Left lung (tissue), 14 donors: Measurements from ENCODE around the gene IGSF9. TPM values are rescaled to one million over a fixed set of nuclear protein-coding genes. Genes with fewer than 3 reads are reported as not detected.

Experiments
- ATAC-seq: fragments of 200-7000 bp; cut with Tn5 transposase; one replicate; pipeline ENCODE4 v1.9.1; 2020; ENCODE audit warnings: moderate library complexity
- DNase-seq, 4 donors: peaks; one replicate each; pipeline ENCODE4 v3.0.0-alpha.2; 2013 to 2020
- H3K27ac ChIP-seq, 2 donors: fragments of 200-600 bp; sonication (generic) in 1 of 2; one replicate each; pipeline versions ENCODE4 v1.5.0 to v1.8.0; 2020 to 2021
- H3K27me3 ChIP-seq, 2 donors: fragments of 200-600 bp; sonication (generic) in 1 of 2; one replicate each; pipeline versions ENCODE4 v1.5.0 to v1.8.0; 2020 to 2021
- H3K36me3 ChIP-seq, 2 donors: fragments of 200-600 bp; sonication (generic) in 1 of 2; one replicate each; pipeline versions ENCODE4 v1.5.0 to v1.8.0; 2020 to 2021
- H3K4me1 ChIP-seq, 2 donors: fragments of 200-600 bp; one replicate each; pipeline ENCODE4 v1.8.0; 2021
- H3K4me3 ChIP-seq, 2 donors: fragments of 200-600 bp; sonication (generic) in 1 of 2; one replicate each; pipeline versions ENCODE4 v1.5.0 to v1.8.0; 2020 to 2021; ENCODE audit warnings: mild to moderate bottlenecking in 1 of 2
- H3K9me3 ChIP-seq, 2 donors: fragments of 200-600 bp; sonication (generic) in 1 of 2; one replicate each; pipeline versions ENCODE4 v1.5.0 to v1.8.0; 2020 to 2021
- CTCF ChIP-seq, 2 donors: fragments of 200-600 bp; sonication (generic) in 1 of 2; IDR thresholded peaks; one replicate each; pipeline versions ENCODE4 v1.5.0 to v1.8.0; 2021; ENCODE audit warnings: antibody characterized with exemption in 2 of 2
- intact Hi-C, 2 donors: fragments of 100-400 bp; cut with DNase I; formaldehyde crosslinking; loops; one replicate each; pipeline versions ENCODE4 v1.11.2 to v1.14.2; 2022
- long read RNA-seq, 12 donors: library from polyadenylated mRNA in 2 of 12; unstranded in 2 of 12; transcript quantifications; one replicate each; pipeline ENCODE4 v2.0.0 and lab custom pipeline, GENCODE V29; 2019 to 2026
- polyA plus RNA-seq, 6 donors: library from polyadenylated mRNA; unstranded; fragments of 120-200 nt; gene quantifications; one replicate each; pipeline ENCODE4 v1.2.1, GENCODE V29; 2013; ENCODE audit not compliant: insufficient read length in 6 of 6
- total RNA-seq, 2 donors: library from RNA; stranded (reverse); fragmentation: NEBNext Ultra II Directional; extraction: Animal tissue kit (Norgen Biotek cat#: 25700); gene quantifications; one replicate each; pipeline ENCODE4 v1.2.1, GENCODE V29; 2021
- donor health status: DM: no; HTN: yes; CAD: no.
- donor health status: DM: no; HTN: no; CAD: no.

The IGSF9 gene
- total RNA-seq (1 to 10 TPM; 2.8 to 3.0 TPM), polyA plus RNA-seq (10 to 100 TPM; 12.2 to 16.9 (median 14.6) TPM)
- long read RNA-seq, donor 1, partial matches to known transcripts: 27 of 27 reads
- long read RNA-seq, donor 1, other reads (novel, unspliced or antisense): 0 of 27 reads
- long read RNA-seq, donor 2, partial matches to known transcripts: 19 of 19 reads
- long read RNA-seq, donor 2, other reads (novel, unspliced or antisense): 0 of 19 reads
- long read RNA-seq, donor 3: 0 reads
- long read RNA-seq, donor 4: 0 reads
- long read RNA-seq, donor 5, partial matches to known transcripts: 6 of 6 reads
- long read RNA-seq, donor 5, other reads (novel, unspliced or antisense): 0 of 6 reads
- long read RNA-seq, donor 6: 0 reads
- long read RNA-seq, donor 7: 0 reads
- long read RNA-seq, donor 8: 0 reads
- long read RNA-seq, donor 9: 0 reads
- long read RNA-seq, donor 10: 0 reads
- long read RNA-seq, donor 11: 0 reads
- long read RNA-seq, donor 12, partial matches to known transcripts: 0 of 1 reads
- long read RNA-seq, donor 12, other reads (novel, unspliced or antisense): 0 of 1 reads

GRCh38 chr1:159945483-159946241 is at the start of gene IGSF9:
TSS of gene IGSF9 (minus strand) at chr1:159945613. CDS start at chr1:159943454, 2,159 bp downstream.
- DNase-seq (peak; percentile 76 to 94 (median 86)), ATAC-seq (peak; percentile 93)
- peak within 1 kb of the TSS; percentile 39 to 42 for H3K4me3 ChIP-seq
- H3K27ac ChIP-seq: no peak within 1 kb of the TSS
- no peaks in the 10 kb centered on the region for H3K9me3 ChIP-seq
- H3K36me3 ChIP-seq: no peaks in the 10 kb centered on the region
- TF ChIP-seq CTCF (IDR thresholded peaks at IDR 0.05): peak in 1 of 2 donors; percentile 31
- intact Hi-C loops: loop anchor here in 1 of 2 donors (10.0 kb wide), 1 partner anchor 59 kb away; no protein-coding TSS in a partner anchor
- peaks cover 0 to 17% of the 10 kb centered on the region in 2 donors for H3K4me1 ChIP-seq
- peaks cover 0 to 40% of the 10 kb centered on the region in 2 donors for H3K27me3 ChIP-seq

GRCh38 chr1:159994896-159995295 is 49.5 kb upstream of the IGSF9 start:
- Histone ChIP-seq H3K4me1 (no peaks in the 10 kb centered on the region), H3K9me3 (no peaks in the 10 kb centered on the region), H3K4me3 (no peak overlapping the region), H3K27me3 (peaks cover 0 to 4% of the 10 kb centered on the region in 2 donors), H3K36me3 (no peaks in the 10 kb centered on the region), H3K27ac (no peak overlapping the region)
- intact Hi-C loops: no loop called here
- ATAC-seq: no peak
- no peak for TF ChIP-seq CTCF (IDR thresholded peaks at IDR 0.05)
- DNase-seq: no peak

GRCh38 chr1:159993911-159994310 is 48.5 kb upstream of the IGSF9 start:
- Histone ChIP-seq H3K27me3 (peaks cover 0 to 6% of the 10 kb centered on the region in 2 donors), H3K9me3 (no peaks in the 10 kb centered on the region), H3K27ac (no peak overlapping the region), H3K36me3 (no peaks in the 10 kb centered on the region), H3K4me1 (no peaks in the 10 kb centered on the region), H3K4me3 (no peak overlapping the region)
- intact Hi-C loops: no loop called here
- no peak for ATAC-seq
- DNase-seq: no peak
- no peak for TF ChIP-seq CTCF (IDR thresholded peaks at IDR 0.05)

- intact Hi-C loops: no loop called here
- peak; percentile 18 for ATAC-seq
Measured at GRCh38 chr1:159992161-159992560, 46.7 kb upstream of the IGSF9 start.

More at GRCh38 chr1:159992161-159992560, 46.7 kb upstream of the IGSF9 start:
- H3K27ac ChIP-seq: peak overlapping the region in 1 of 2 donors; percentile 31
- H3K4me1 ChIP-seq: no peaks in the 10 kb centered on the region
- no peak for TF ChIP-seq CTCF (IDR thresholded peaks at IDR 0.05)
- peaks cover 0 to 6% of the 10 kb centered on the region in 2 donors for H3K27me3 ChIP-seq
- no peaks in the 10 kb centered on the region for H3K9me3 ChIP-seq
- DNase-seq: no peak
- no peaks in the 10 kb centered on the region for H3K36me3 ChIP-seq
- H3K4me3 ChIP-seq: no peak overlapping the region
